Measurements from ENCODE around the gene ALOX5AP. TPM values are rescaled to one million over a fixed set of nuclear protein-coding genes. Genes with fewer than 3 reads are reported as not detected.

ALOX5AP gene
- total RNA-seq, 1 donor from 2014 or later: not detected

- TF ChIP-seq, protein P1, sequence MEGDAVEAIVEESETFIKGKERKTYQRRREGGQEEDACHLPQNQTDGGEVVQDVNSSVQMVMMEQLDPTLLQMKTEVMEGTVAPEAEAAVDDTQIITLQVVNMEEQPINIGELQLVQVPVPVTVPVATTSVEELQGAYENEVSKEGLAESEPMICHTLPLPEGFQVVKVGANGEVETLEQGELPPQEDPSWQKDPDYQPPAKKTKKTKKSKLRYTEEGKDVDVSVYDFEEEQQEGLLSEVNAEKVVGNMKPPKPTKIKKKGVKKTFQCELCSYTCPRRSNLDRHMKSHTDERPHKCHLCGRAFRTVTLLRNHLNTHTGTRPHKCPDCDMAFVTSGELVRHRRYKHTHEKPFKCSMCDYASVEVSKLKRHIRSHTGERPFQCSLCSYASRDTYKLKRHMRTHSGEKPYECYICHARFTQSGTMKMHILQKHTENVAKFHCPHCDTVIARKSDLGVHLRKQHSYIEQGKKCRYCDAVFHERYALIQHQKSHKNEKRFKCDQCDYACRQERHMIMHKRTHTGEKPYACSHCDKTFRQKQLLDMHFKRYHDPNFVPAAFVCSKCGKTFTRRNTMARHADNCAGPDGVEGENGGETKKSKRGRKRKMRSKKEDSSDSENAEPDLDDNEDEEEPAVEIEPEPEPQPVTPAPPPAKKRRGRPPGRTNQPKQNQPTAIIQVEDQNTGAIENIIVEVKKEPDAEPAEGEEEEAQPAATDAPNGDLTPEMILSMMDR (IDR thresholded peaks at IDR 0.05; ENCODE audit: unreplicated experiment): no peak
These were observed 38.2 kb downstream of the ALOX5AP start for GRCh38 chr13:30773561-30773960.

DNA sequence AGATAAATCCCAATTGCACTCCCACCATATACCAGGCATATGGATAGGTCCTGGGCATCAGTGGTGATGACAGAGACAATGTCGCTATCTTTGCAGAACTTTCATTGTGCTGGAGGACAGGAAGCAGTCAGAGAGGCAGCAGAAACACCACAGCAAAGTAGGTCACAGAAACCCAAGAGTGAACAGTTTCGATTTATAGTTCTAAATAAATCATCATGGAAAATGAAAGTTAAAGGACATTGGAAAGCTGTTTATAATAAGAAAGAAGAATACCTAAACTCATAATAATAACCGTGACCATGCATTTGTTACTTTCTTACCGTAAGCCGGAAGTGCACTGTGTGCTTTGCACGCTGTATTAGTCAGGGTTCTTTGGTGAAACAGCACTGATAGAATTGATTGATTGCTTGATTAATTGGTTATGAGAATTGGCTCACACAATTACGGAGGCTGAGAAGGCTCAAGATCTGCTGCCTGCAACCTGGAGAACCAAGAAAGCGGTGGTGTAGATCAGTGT is 38.9 kb downstream of the ALOX5AP start:
- Mint-ChIP-seq H3K27me3 (peaks cover 7% of the 10 kb centered on the region), H3K4me1 (ENCODE audit: low read depth) (no peaks in the 10 kb centered on the region), H3K9me3 (ENCODE audit: low read depth) (no peaks in the 10 kb centered on the region), H3K36me3 (ENCODE audit: insufficient read depth) (no peaks in the 10 kb centered on the region), H3K4me3 (ENCODE audit: low read depth) (no peak overlapping the region), H3K27ac (no peak overlapping the region)
- TF ChIP-seq, protein P1 (IDR thresholded peaks at IDR 0.05; ENCODE audit: unreplicated experiment): no peak
- DNase-seq (ENCODE audit: low spot score, unreplicated experiment): no peak

More at GRCh38 chr13:30773561-30773960, 38.2 kb downstream of the ALOX5AP start:
- no peak overlapping the region for H3K27ac Mint-ChIP-seq
- H3K36me3 Mint-ChIP-seq (ENCODE audit: insufficient read depth): no peaks in the 10 kb centered on the region
- no peak overlapping the region for H3K4me3 Mint-ChIP-seq (ENCODE audit: low read depth)
- H3K9me3 Mint-ChIP-seq (ENCODE audit: low read depth): no peaks in the 10 kb centered on the region
- no peaks in the 10 kb centered on the region for H3K4me1 Mint-ChIP-seq (ENCODE audit: low read depth)
- peaks cover 3% of the 10 kb centered on the region for H3K27me3 Mint-ChIP-seq
- no peak for DNase-seq (ENCODE audit: low spot score, unreplicated experiment)

DNA sequence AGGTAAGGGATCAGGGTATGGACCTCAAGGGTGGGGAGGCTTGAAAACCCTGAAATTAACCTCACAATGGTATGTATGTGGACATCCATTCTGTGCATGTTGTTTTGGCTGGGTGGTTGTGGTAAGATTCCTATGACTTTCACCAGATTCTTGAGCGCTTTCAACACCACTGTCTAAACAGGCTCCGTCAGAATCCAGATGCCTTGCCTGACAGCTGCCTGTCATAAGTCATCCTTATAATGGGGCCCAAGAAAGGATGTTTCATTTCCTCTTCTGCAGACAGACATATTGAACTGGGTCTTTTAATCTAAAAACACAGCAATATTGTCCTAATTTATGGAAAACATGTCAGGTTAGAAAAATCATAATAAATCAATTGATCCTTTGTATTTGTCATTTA is 41.3 kb downstream of the ALOX5AP start:
- no peak for DNase-seq (ENCODE audit: low spot score, unreplicated experiment)
- peaks cover 16% of the 10 kb centered on the region for H3K27me3 Mint-ChIP-seq
- H3K36me3 Mint-ChIP-seq (ENCODE audit: insufficient read depth): no peaks in the 10 kb centered on the region
- peaks cover 6% of the 10 kb centered on the region for H3K9me3 Mint-ChIP-seq (ENCODE audit: low read depth)
- TF ChIP-seq, protein P1 (IDR thresholded peaks at IDR 0.05; ENCODE audit: unreplicated experiment): no peak
- H3K4me3 Mint-ChIP-seq (ENCODE audit: low read depth): no peak overlapping the region
- H3K4me1 Mint-ChIP-seq (ENCODE audit: low read depth): no peaks in the 10 kb centered on the region
- H3K27ac Mint-ChIP-seq: no peak overlapping the region

GRCh38 chr13:30779016-30779415 is 43.7 kb downstream of the ALOX5AP start:
- TF ChIP-seq, protein P1 (IDR thresholded peaks at IDR 0.05; ENCODE audit: unreplicated experiment): no peak
- no peaks in the 10 kb centered on the region for H3K36me3 Mint-ChIP-seq (ENCODE audit: insufficient read depth)
- H3K4me3 Mint-ChIP-seq (ENCODE audit: low read depth): no peak overlapping the region
- peaks cover 10% of the 10 kb centered on the region for H3K9me3 Mint-ChIP-seq (ENCODE audit: low read depth)
- H3K4me1 Mint-ChIP-seq (ENCODE audit: low read depth): no peaks in the 10 kb centered on the region
- no peak overlapping the region for H3K27ac Mint-ChIP-seq
- no peak for DNase-seq (ENCODE audit: low spot score, unreplicated experiment)
- peaks cover 19% of the 10 kb centered on the region for H3K27me3 Mint-ChIP-seq

GRCh38 chr13:30779608-30780007 is 44.3 kb downstream of the ALOX5AP start:
- H3K27me3 Mint-ChIP-seq: peaks cover 24% of the 10 kb centered on the region
- H3K4me3 Mint-ChIP-seq (ENCODE audit: low read depth): no peak overlapping the region
- no peaks in the 10 kb centered on the region for H3K36me3 Mint-ChIP-seq (ENCODE audit: insufficient read depth)
- peaks cover 10% of the 10 kb centered on the region for H3K9me3 Mint-ChIP-seq (ENCODE audit: low read depth)
- TF ChIP-seq, protein P1 (IDR thresholded peaks at IDR 0.05; ENCODE audit: unreplicated experiment): no peak
- no peak for DNase-seq (ENCODE audit: low spot score, unreplicated experiment)
- H3K4me1 Mint-ChIP-seq (ENCODE audit: low read depth): no peaks in the 10 kb centered on the region
- H3K27ac Mint-ChIP-seq: no peak overlapping the region
